Putamen (tissue), 1 donor: ENCODE data around the gene PLP2.
"Not testable (repeated sequence)": the region's sequence is repeated elsewhere in the genome, so short reads cannot be mapped to it uniquely, and the experiment has no call there.

ENCODE experiments used
- DNase-seq: peaks from one replicate; pipeline ENCODE4 v3.0.0-alpha.2; 2016; ENCODE audit warnings: low spot score

Gene PLP2, protein sequence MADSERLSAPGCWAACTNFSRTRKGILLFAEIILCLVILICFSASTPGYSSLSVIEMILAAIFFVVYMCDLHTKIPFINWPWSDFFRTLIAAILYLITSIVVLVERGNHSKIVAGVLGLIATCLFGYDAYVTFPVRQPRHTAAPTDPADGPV

DNA sequence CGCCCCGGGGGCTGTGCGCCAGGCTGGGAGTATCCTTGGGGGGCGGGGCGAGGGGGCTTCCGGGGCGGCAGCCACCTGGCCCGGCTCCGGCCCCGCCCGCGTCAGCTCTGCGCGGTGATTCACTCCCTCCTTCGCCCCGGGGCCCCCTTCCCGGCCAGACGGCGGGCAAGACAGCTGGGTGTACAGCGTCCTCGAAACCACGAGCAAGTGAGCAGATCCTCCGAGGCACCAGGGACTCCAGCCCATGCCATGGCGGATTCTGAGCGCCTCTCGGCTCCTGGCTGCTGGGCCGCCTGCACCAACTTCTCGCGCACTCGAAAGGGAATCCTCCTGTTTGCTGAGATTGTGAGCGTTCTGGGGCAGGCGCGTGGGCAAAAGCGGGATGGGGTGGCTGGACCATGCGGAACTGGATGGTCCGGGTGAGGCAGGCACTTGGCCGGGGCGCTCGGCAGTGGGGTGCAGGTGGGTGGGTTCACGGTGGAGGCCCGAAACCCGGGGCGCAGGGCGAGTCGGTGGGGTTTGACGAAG, at the start of gene PLP2:
PLP2 (plus strand) TSS at position 147 of the 528 bp plus-strand sequence; CDS start at position 250, 103 bp downstream.
- no peak for DNase-seq

DNA sequence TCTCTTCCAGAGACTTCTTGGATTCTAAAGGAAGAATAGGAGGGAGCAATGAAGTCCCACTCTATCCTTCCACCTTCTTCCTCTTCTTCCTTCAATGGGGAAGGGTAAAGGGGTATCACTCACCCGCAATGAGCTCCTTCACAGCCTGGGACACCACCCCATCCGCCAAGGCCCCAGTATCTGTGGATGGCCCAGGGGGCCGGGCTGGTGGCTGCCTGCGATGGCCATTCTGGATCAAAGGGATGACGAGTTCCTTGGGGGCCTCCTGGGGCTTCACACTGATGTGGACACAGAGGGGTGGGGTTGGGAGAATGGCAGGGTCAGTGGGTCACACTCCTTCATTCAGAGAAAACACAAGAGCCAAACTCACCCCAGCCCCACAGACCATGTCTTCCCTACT, 49.2 kb upstream of the PLP2 start:
- no peak for DNase-seq

DNA sequence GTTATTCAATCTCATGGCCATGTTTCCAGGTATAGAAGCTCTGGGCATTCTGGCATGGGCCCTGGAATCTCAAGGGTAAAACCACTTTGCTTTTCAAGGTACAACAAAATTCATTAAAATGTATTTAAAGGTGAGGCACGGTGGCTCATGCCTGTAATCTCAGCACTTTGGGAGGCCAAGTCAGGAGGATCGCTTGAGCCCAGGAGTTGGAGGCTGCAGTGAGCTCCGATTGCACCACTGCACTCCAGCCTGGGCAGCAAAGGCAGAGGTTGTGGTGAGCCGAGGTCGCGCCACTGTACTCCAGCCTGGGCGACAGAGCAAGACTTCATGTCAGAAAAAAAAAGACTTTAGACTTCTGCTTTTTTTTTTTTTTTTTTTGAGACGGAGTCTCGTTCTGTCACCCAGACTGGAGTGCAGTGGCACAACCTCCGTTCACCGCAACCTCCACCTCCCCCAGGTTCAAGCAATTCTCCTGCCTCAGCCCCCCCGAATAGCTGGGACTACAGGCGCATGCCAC, 43.9 kb upstream of the PLP2 start:
- DNase-seq = not testable (repeated sequence)

DNA sequence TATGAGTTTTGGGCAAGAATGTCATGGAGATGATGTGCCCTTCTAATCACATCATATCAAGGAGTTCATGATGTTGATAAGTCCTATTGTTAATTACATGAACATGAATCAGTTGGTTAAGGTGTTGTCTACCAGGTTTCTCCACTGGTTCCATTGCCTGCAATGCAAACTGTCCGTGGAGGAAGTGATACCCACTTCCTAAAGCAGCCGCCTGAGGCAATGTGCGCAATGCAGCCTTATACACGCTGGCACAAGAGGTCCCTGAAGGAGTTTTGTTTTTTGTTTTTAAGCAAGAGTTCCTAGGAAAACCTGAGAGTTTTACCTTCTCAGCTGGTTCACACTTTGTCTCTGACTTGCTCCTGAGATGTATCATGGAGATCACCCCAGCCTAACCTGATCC, 42.3 kb upstream of the PLP2 start:
- DNase-seq = no peak

DNA sequence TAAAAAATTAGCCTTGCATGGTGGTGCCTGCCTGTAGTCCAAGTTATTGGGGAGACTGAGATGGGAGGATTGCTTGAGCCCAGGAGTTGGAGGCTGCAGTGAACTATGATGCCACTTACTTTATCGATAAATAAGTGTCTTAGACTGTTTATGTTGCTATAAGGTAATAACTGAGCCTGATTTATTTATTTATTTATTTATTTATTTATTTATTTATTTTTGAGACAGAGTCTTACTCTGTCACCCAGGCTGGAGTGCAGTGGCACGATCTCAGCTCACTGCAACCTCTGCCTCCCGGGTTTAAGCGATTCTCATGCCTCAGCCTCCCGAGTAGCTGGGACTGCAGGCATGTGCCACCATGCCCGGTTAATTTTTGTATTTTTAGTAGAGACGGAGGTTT, 39.4 kb upstream of the PLP2 start:
- not testable (repeated sequence) for DNase-seq

DNA sequence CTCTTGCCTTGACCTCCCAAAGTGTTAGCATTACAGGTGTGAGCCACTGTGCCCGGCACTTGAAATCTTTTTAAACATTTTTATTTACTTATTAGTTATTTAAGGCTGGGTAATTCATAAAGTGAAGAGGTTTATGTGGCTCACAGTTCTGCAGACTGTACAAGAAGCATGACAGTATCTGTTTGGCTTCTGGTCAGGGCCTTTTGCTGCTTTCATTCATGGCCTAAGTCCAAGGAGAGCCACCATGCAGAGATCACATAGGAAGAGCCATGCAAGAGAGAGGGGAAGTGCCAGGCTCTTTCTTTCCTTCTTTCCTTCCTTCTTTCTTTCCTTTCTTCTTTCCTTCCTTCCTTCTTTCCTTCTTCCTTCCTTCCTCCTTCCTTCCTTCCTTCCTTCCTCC, 37.9 kb upstream of the PLP2 start:
- DNase-seq = no peak

DNA sequence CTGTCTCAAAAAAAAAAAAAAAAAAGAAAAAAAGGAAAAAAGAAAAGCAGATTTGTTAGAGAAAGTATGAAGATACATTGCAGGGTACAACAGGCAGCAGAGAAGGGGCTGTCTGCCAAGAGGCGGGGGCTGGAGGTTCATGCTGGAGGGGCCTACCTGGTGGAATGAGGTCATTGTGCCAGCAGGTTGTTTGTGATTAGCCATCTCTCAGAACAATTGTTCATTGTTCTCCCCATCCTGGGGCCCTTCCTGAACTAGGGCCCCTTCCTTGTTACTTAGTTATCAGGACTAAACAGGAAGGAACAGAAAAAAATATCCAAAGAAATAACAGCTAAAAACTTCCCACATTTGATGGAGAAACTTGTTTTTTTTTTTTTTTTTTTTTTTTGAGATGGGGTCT, 34.2 kb upstream of the PLP2 start:
- no peak for DNase-seq

DNA sequence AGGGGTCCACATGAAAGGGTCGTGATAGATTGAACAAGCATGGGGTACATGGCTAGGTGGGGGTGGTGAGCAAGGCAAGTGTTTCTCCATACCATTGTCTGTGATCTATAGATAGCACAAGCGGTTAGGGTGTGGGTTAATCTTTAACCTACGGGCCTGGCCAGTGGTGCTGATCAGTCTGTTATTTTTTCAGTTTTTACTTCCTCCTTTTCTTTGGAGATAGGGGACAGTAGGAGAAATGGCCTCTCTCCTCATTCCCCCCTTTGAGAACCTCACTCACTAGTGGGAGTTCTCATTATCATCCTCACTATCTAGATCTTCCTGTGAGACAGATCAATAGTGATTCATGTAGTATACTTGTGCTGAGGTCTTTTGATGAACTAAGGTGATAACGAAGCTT, 32.0 kb upstream of the PLP2 start:
- DNase-seq = no peak

DNA sequence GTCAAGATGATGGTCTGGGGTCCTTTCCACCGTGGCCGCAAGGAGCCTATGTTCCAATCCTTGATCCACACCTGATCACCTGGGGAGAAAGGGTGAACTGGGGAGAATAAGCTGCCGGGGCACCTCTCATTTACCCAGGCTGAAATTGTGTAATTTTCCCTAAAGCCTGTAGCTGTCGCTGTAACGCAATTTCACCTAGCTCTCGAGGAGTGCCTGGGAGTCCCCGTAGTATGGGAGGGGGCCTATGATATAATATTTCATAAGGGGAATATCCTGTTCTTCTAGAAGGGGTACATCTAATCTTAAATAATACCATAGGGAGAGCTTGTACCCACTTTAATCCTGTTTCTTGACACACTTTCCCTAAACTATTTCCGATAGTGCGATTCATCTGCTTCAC, 29.4 kb upstream of the PLP2 start:
- not testable (repeated sequence) for DNase-seq

DNA sequence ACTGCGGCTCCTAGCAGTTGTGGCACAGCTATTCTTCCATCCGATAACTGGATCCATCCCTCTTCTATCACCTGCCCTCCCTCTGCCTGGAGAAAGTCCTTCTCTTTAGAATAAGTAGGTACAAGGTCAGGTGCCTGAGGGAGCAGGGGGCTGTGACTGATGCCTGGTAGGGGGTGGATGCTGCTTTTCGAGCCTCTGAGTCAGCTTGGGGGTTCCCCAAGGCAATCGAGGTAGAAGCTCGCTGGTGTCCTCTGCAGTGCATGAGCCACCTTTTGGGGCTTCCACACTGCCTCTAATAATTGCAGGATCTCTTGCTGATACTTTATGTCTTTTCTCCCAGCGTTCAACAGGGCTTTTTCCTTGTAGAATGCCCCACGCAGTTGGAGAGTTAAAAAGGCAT, 28.5 kb upstream of the PLP2 start:
- DNase-seq = not testable (repeated sequence)

DNA sequence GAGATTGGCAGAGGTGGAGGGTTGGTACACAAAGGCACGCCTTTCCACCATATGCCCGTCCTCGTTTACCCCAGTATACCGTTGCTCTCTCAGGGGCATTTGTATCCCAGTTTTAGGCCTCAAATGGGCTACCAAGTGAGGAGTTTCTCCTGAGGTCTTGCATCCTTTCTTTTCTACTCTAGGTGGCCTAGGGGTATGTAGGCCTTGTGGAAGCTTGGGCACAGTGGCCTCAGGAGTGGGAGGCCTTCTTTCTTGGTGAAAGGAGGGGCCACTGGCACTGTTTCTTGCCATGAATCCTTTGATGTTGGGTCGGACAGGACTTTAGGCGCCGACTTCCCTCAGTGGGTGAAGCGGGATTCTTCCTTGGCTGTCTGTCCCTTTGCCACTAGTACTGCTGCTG, 24.4 kb upstream of the PLP2 start:
- no peak for DNase-seq

DNA sequence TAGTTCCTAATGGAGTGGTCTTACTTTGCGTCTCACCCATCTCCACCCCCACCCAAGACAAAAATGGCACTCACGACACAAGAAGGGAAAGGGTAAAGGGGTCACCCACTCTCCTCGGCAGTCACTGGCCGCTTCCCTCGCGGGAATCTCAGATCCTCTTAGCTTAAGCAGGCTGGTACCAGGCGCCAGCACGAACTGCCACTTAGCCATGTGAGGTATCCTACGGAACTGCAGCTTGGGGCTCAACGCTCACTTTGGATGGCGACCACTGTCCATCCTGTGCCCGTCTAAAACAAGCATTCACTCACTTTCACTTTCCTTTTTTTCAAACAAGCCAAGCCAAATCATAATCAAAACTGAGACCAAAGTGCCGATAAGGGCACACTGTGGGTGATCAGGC, 23.8 kb upstream of the PLP2 start:
- DNase-seq = no peak

DNA sequence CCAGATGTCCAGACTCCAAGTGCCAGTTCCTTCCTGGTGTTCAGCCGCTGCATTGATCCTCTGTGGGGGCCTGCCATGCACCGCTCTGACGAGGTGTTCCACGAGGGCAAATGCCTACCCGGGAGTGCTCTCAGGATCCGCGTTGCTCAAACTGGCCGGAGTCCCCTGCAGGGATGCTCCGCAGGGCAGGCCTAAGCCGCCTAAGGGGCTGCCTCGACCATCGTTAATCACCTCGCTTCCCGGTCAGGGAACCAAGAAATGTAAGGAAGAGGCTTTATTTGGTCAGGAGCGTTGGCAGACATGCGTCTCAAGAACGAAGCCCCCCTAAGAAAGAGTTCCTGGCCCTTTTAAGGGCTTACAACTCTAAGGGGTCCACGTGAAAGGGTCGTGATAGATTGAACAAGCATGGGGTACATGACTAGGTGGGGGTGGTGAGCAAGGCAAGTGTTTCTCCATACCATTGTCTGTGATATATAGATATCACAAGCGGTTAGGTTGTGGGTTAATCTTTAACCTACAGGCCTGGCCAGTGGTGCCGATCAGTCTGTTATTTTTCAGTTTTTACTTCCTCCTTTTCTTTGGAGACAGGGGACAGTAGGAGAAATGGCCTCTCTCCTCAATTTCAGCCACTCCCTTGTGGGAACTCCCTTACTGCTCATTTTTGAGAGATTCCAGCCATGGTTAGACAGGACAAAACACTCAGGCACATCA, 23.2 kb upstream of the PLP2 start:
- DNase-seq = not testable (repeated sequence)

DNA sequence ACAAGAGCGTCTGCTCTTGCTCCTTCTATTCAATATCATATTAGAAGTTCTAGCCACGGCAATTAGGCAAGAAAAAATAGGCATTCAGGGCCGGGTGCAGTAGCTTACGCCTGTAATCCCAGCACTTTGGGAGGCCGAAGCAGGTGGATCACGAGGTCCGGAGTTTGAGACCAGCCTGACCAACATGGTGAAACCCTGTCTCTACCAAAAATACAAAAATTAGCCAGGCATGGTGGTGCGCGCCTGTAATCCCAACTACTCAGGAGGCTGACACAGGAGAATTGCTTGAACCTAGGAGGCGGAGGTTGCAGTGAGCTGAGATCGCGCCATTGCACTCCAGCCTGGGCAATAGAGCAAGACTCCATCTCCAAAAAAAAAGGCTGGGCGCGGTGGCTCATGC, 22.4 kb upstream of the PLP2 start:
- not testable (repeated sequence) for DNase-seq

DNA sequence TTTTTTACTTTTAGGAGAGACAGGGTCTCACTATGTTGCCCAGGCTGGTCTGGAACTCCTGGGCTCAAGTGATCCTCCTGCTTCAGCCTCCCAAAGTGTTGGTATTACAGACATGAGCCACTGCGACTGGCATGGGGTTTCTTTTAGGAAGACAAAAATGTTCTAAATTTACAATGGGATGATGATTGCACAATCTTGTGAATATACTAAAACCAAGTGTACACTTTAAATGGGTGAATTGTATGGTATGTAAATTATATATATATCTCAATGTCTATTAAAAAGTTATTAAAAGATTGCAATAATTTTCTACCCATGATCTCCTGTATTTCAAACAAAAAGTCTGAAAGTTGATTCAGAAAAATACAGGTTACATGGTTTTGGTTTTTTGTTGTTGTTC, 18.2 kb upstream of the PLP2 start:
- DNase-seq = no peak

DNA sequence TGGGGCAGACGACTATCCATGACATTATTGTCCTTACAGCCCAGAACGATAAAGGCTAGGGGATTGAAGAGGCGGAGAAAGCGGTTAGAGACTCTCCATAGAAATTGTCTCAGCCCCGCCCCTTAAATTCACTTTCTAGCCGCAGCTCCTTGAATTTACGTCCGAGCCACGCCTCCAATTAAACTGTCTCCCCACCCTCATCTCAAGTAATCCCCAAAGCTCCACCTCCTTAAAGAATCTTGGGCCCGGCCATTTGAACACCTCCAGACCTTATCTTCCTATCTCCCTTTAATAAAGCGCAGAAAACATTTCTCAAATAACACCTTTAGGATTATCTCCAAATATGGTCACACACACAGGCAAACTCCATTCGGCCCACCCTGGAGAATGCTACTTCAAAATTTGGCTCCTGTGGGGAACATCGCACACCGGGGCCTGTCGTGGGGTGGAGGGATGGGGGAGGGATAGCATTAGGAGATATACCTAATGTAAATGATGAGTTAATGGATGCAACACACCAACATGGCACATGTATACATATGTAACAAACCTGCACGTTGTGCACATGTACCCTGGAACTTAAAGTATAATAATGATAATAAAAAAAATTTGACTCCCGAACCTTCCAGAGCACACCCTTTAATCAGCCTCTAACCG, 16.3 kb upstream of the PLP2 start:
- peak; percentile 34 for DNase-seq

DNA sequence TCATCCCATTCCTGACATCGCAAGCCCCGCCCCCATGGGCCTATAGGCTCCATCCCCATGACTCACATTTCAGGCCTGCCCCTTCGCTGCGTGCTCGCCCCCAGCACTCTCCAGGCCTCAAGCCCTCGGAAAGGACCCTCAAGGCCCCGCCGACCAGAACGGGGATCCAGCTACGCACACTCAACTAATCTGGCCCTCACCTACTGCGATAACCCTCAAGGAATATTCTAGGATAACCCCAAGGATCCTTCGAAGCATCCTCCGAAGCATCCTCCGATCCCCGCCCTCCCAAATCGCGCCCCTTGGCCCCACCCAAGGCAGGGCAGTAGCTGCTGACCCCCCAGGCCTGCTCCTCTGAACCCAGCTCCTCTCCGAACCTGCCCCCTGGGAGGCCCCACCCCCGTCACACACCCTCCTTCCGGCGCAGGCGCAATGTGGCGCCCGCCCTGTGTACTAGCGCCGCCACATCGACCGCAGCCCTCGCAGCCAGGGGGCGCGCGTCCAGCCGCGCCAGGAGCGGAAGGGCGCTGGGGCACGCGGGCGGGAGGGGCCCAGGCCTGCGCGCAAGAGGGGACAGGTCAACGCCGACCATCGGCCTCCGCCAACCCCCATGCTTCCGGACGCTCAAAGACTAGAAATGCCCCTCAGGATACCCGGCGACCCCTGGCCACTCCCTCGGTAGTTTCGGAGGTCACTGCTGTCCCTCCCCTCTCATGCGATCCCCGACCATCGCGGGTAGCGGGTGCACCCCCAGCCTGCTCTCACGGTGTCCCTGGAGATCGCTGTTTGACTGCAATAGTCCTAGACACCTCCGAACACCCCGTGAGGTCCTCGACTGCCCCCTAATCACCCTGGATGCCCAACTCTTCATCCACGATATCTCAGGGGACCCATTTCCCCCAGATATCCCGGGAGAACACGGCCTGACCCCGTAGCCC, 15.5 kb upstream of the PLP2 start:
- peak; percentile 88 for DNase-seq

DNA sequence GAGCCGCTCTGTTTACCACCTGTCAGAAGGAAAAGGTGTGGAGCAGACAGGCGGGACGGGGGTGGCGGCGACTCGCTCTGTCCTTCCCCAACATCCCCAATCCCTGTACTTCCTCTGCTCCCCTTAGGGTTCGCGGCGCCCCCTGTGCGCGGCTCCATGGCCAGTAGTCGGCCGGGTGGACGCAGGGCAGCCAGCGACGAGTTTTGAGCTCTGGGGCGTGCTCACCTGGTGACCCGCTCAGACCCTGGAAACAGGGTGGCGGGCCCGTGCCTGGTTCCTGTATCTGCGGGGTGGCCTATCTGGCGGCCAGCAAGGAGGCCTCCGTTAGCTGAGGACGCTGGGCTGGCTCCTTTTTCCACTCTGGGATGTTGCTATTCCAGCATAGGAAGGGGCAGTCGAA, 14.5 kb upstream of the PLP2 start:
- no peak for DNase-seq

DNA sequence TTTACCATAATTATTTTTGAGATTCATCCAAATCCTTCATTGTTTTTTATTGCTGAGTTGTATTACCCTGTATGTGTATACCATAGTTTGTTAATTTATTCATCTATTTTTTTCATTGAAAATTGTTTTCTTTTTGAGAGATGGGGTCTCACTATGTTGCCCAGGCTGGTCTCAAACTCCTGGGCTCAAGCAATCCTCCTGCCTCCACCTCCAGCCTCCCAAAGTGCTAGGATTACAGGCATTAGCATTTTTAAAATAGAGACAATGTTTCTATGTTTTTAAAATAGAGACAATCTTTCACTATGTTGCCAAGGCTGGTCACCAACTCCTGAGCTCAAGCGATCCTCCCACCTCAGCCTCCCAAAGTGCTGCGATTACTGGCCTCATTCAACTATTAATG, 10.8 kb upstream of the PLP2 start:
- DNase-seq = no peak

DNA sequence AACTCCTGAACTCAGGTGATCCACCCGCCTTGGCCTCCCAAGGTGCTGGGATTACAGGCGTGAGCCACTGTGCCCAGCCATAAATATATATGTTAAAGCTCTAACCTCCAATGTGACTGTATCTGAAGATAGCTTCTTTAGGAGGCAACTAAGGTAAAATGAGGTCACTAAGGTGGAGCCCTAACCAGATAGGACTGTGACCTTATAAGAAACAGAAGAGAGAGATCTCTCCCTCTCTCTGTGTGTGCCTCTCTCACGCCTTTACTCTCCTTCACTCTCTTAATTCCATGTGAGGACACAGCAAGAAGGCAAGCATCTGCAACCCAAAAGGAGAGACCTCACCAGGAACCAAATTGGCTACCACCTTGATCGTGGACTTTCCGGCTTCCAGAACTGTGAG, 10.1 kb upstream of the PLP2 start:
- DNase-seq = no peak

DNA sequence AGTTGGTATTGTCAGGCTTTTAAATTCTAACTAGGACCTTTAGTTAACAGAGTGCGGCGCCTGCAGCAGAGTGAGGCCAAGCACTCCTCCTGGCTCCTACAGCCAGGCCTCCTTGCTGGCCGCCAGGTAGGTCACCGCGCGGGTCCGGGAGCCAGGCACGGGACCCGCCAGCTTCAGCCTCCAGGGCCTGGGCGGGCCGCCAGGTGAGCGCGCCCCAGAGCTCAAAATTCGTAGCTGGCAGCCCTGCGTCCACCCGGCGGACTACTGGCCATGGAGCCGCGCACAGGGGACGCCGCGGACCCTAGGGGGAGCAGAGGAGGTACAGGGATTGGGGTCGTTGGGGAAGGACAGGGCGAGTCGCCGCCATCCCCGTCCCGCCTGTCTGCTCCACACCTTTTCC, 9.1 kb upstream of the PLP2 start, which contains the start of gene MAGIX:
MAGIX (plus strand) TSS at position 139 of the 400 bp plus-strand sequence; CDS start at position 271, 132 bp downstream.
- DNase-seq = no peak
